Measurements from ENCODE around the gene PECR.
A peak's percentile ranks its signal among the peaks of the same experiment; 100 is the strongest.
"Not testable (repeated sequence)": the region's sequence is repeated elsewhere in the genome, so short reads cannot be mapped to it uniquely, and the experiment has no call there.

Gene PECR

DNA sequence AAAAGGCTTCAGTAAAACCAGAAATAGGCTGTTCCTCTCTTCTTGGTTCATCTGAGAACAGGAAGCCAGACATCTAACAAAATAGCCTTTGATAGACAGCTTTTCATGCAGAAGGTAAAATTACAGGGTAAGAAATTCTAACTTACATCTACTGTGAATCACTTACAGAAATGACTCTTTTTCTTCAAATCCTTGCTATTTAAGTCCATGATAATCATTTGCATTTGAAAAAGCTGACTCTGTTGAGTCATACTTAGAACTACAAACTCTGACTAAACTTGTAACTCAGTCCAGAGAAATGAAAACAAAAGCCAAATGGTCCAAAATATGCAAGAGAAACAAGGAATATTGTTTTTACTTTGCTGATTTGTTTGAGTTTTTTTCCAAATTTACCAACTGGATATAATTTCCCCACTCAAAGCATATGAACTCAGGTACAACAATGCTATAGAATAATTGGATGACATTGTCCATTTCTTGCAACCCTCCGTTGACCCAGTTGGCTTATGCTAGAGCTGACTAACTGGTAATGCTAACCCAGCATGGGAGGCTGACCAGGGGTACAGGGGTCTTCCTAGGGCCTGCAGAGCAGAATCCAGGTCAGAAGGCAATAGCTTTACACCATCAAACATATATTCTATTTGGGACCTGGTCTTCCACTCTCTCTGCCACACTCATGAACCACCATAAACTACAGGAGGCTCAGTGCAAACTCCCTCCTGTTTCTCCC lies 49.5 kb downstream of the PECR start:
- no peak for DNase-seq (ENCODE audit: low read depth in 2 of 3, low spot score in 1 of 3)

DNA sequence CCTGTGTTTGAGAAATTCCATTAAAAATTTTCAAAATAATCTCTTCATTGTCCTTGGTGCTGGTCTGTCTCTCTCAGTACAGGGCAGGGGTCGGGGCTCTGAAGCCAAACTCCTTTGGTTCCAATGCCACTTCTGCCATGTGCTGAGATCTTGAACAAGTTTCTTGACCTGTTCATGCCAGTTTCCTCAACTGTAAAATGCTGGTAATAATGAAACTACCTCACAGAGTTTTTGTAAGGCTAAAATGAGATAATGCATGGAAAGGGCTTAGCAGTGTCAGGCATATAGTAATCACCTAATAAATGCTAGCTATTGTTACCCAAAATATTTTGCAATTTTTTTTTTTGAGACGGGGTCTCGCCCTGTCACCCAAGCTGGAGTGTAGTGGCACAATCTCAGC lies 51.4 kb downstream of the PECR start:
- DNase-seq (ENCODE audit: low read depth in 2 of 3, low spot score in 1 of 3) = no peak

DNA sequence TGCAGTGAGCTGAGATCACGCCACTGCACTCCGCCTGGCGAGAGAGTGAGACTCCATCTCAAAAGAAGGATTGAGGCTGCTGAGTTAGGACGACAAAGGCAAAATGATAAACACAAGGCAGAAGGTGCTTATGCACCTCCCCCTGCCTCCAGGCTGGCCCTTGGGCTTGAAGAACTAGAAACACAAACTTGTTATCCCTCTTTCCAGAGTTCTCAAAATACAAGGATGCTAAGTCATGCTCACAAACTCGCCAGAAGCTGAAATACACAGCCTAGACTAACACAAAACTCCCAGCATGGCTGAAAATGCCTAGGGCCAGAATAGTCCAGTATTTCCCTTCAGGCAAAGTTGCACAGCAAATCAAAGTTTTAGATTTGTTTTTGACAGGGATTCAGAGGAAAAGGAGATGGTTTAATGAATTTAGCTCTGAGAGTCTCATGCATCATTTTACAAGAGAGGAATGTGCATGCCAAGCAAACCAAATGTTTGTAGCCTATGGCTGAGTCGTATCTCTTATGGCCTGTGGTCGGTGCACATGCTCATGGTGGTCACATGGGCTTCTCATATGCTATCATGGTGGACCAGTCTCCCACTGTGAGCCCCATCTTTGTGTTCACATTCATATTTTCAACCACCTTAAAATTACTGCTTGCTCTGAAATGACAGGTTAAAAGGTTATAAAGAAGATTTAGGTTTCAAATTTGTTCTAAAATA lies 52.0 kb downstream of the PECR start:
- no peak for DNase-seq (ENCODE audit: low read depth in 2 of 3, low spot score in 1 of 3)

DNA sequence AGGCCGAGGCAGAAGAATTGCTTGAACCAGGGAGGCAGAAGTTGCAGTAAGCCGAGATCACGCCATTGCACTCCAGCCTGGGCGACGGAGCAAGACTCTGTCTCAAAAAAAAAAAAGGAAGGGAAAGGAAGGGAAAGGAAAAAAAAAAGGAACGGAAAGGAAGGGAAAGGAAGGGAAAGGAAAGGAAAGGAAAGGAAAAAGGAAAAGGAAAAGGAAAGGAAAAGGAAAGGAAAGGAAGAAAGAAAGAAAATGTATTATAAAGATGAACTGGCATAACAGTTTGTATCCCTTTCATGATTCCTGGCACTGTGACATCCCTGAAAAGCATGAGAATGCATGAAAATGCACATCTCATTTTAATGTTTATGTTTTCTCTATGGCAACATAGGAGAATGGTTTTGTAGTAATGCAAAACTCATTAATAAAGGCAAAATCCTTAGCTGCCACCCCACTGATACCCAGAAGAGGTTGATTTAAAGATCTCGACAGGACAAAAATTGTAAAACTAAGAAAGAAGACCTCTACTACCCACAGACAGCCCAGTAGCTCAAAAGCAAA lies 56.8 kb downstream of the PECR start:
- DNase-seq (ENCODE audit: low read depth in 2 of 3, low spot score in 1 of 3) = no peak

DNA sequence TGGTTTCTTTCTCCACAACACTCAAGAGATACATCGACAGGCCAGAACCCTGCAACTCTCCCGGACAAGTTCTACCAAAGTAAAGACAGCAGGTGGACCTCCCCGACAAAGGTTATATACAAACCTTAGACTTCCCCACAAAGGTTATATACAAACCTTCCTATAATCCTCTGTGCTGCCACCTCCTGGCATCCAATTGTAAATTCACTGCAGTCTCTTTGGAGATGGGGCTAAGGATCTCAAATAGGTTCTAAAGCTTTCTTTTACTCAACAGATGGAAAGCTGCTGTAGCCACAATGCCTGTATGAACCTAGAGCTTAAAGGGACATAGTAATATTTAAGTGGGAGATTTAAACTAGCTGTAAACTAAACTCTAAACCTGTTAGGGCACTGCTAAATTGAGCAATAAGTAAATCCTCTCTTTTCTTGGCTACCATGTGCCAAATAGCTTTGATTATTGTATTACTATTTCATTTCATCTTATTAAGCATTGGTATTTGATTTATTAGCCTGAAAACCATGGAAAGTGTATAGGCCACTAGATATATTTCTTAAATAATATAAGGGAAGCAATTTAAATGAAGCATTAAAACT lies 58.5 kb downstream of the PECR start:
- peak in 2 of 3 donors; percentile 30 to 44 for DNase-seq (ENCODE audit: low read depth in 2 of 3, low spot score in 1 of 3)

DNA sequence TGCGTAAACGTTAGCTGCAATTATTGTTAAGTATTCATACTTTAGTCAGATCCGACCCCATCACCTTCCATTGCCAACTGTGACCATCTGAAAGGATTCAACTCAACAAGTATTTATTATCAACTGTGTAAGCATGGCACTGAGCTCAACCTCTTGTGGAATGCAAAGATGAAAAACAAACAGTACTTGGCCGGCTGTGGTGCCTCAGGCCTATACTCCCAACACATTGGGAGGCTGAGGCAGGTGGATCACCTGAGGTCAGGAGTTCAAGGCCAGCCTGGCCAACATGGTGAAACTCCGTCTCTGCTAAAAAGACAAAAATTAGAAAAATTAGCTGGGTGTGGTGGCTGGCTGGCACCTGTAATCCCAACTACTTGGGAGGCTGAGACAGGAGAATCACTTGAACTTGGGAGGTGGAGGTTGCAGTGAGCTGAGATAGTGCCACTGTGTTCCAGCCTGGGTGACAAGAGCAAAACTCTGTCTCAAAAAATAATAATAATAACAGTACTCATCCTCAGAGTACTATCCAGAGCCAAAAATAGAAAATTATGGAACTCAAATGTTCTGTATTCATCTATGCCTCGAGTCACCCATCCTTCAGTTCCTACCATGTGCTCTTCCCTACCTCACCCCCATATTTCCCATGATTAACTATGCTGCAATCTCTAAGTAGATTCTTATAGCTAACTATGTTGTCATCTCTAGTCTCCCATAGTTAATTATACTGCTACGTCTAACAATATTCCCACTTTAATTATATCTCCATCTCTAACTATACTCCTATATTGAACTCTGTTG lies 59.6 kb downstream of the PECR start:
- DNase-seq (ENCODE audit: low read depth in 2 of 3, low spot score in 1 of 3) = no peak

DNA sequence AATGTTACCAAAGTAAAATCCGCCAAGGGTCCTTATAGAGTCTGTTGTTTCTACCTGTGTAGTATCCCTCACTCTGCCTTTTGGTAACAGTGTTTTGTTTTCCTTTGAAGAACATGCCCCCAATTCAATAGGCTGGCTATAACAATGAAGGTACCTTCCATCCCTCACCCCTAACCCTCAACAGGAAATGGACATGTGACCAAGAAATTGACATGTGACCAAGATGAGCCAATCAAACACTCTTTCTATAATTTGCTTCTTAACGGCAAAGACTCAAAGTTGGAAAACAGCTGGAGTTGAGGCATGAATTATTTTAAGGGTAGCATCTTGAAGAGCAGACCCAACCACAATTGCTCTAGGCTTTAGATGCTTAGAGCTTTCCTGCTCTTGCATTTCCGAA lies 62.9 kb downstream of the PECR start:
- DNase-seq (ENCODE audit: low read depth in 2 of 3, low spot score in 1 of 3) = no peak

DNA sequence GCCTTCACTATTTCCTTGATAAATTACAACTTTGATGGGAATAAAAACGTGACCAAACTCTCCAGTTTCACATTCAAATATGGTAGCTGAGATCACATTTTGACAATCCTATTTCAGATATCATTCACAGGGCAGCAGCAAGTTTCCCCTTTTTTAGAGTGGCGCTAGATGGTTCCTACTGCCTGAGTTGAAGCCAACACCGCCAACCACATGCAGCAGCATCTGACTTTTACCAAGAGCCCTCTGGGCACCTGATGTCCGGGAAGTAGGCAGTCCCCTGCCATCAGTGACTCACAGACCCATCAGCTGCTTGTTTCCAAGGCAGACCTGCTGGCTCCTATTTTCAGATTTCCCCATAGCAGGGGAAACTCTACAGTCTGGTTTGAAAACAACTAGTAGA lies 64.2 kb downstream of the PECR start:
- DNase-seq (ENCODE audit: low read depth in 2 of 3, low spot score in 1 of 3) = peak in 2 of 3 donors; percentile 31 to 34

DNA sequence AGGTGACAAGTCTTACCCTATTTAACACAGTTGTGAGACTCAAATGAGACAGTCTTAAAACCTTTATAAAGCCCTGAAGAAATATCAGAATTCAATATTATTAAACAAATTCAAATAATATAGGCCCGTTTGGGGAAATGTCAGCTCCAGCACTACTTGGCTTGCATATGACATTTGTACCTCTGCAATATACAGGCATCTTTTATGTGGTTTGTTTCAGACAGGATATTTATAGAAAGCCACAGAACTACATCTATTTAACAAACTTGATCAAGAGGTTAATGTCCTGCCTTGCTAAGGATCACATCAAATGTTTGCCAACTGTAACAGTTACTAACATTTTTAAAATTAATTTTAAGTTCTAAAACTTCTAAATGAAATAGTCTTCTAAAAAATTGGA lies 65.0 kb downstream of the PECR start:
- no peak for DNase-seq (ENCODE audit: low read depth in 2 of 3, low spot score in 1 of 3)

DNA sequence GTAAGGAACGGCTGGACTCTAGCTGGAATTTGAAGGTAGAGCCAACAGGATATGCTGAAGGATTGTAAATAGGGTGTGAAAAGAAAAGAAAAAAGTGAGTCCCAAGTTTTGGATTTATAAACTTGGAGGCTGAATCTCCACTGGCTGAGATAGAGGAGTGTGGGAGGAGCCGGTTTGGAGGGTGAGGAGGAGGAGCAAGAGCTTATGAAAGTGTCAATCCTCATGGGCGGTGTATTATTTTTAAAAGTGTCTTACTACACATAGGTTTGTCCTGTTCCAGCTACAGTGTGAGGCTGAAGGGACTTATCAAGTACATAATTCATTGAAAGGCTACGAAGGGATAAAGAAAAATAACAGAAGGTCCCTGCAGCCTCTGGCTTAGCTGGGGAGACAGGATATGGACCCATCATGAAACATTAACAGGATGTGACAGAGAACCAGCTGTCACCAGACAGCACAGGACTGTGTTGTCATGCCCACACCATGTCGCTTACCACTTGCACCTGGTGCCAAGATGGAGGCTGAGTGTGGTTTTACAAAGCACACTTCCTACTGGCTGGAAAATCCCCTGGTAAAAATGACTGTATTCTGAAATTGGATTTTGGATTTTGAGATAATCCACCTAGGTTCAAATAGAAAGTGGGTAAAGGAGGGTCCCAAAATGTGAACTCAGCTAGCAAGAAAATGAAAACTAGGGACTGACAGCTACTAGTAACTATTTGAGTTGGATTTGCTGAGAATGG lies 65.7 kb downstream of the PECR start:
- DNase-seq (ENCODE audit: low read depth in 2 of 3, low spot score in 1 of 3) = peak in 2 of 3 donors; percentile 37 to 42

DNA sequence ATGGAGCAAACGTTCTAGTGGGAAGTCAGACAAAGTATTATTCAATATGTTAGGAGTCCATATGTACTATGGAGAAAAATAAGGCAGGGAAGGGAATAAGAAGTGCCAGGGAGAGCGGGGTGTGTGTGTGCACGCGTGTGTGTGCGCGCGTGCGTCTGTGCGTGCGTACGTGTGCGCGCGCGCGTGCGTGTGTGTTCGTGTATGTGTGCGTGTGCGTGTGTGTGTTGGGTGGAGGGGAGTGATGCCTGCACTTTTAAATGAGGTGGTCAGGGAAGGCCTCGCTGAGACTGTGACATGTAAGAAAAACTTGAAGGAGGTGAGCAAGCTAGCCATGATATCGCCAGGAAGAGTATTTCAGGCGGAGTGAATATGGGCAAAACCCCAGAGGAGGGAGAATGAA lies 66.6 kb downstream of the PECR start:
- no peak for DNase-seq (ENCODE audit: low read depth in 2 of 3, low spot score in 1 of 3)

DNA sequence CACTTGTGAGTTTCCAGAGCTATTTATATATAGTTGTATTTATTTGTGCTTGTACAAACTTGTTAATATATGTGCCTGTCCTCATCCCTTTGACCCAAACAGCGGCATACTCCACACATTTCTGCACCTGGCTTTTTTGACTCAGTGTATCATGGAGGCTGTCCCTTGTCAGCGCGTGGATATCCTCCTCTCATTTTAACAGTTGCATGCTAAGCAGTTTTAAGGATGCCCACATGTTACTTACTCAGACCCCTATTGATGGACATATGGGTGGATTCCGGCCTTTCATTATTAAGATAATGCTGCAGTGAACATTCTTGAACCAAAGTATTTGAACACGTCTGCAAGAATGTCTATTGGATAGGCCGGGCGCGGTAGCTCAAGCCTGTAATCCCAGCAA lies 67.6 kb downstream of the PECR start:
- no peak for DNase-seq (ENCODE audit: low read depth in 2 of 3, low spot score in 1 of 3)

DNA sequence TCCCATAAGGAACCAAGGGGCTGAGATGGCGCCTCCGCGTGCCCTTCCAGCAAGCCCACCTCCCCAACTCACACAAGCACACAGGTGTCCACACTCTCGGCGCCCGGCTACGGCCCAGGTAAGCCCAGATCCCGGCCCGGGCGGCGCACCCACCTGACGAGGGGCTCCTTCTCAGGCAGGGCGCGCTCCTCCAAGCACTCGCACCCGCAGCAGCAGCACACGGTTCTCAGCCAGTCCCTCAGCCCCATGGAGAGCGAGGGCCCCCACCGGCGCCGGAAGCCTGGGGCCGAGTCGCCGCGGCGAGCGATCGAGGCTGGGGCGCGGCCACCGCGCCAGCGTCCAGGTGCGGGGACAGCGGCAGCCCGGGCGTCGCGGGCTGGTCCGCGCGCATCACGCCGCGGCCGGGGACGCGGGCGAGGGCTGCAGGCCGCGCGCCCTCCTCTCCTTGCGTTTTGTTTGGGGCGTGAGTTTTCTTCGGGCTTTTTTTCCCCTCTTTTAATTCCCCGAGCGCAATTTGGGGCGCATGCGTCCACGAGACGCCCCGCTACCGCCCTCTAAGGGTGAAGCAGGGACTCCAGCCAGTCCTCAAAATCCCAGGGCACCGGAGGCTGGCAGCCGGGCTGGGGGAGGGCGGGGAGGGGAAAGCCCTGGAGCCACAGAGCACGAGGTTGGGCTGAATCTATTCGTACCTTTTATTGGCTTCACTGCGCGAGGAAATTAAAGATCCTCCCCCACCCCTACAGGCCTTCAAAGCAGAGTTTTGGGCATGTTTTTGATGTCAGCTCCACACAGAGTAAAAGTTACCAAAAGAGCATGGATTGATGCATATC lies 68.3 kb downstream of the PECR start, which contains the start of gene MREG:
MREG (minus strand) TSS at position 472 of the 830 bp plus-strand sequence; CDS start at position 248, 224 bp downstream.
- DNase-seq (ENCODE audit: low read depth in 2 of 3, low spot score in 1 of 3) = peak; percentile 77 to 83 (median 82)

DNA sequence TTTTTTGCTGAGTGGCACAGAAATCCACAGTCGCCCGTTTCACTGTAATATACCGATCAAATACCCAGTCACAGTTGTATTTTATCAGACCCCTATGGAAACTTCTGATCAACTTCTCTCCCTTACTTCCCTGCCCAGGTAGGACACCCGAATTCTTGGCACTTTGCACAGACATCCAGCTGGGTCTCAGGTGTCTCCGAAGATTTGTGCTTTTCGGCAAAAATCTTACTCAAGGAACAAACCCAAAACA lies 68.9 kb downstream of the PECR start:
- no peak for DNase-seq (ENCODE audit: low read depth in 2 of 3, low spot score in 1 of 3)

DNA sequence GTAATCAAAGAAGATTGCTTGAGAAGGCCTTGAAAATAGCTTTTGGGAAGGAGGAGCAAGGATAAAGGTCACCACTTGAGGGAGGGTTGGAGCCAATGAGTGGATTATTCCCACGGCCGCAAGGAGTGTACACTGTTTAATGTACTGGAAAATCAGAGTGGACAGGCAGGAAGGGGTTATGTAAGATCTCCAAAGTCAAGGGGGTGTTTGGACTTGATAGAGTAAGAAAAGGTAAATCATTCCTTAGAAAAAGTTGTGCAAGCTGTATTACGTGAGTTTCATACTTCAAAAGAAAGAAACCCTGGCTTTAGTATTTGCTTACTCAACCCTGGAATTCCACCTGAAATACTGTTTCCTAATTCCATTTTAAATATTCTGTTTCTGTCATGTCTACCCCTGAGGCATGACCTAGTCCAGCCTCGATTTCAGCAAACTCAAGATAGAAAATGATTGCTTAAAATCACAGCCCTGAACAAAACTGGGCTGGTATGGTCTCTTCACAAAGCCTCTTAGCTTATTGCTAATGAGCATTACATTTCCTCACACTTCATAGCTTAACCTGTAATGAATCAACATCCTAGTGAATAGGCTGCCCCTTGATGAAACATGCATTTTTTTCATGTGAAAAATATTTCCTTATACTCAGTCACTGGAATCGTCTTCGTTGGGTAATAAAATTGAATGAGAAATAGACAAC lies 69.3 kb downstream of the PECR start:
- DNase-seq (ENCODE audit: low read depth in 2 of 3, low spot score in 1 of 3) = no peak

DNA sequence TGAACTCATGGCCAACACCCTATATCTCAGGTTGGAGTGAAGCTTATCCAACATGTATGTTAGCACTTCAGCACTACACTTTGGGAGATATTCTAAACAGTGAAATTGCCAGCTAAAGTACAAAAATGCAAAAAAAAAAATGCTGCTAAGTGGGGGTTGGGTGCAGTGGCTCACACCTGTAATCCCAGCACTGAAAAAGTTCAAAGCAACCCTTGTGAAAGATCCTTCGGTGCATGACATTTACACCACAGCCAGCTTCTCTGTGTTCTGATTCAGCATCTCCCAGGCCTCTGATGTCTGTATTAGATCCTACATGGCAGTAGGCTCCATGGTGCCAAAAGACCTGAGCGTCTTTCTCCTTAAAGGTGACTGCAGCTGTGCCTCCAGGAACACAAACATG lies 72.4 kb downstream of the PECR start:
- not testable (repeated sequence) for DNase-seq (ENCODE audit: low read depth in 2 of 3, low spot score in 1 of 3)

DNA sequence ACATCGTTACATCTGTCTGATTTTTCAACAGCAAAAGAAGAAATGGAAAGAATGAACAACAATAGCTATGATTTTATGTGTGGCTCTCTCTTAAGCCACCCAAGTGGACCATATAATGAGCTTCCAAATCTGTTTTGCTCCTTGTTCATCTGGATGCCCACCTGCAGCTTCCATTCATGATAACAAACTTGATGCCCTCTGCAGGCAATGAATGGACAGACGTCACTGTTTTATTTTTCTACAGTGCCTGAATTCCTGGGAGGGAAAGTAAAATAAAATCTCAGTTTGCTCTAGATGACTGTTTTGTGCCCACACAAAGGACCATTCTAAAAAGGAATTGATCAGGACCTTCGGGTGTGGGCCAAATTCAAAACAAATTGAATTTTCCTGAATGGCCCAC lies 73.2 kb downstream of the PECR start:
- DNase-seq (ENCODE audit: low read depth in 2 of 3, low spot score in 1 of 3) = no peak

DNA sequence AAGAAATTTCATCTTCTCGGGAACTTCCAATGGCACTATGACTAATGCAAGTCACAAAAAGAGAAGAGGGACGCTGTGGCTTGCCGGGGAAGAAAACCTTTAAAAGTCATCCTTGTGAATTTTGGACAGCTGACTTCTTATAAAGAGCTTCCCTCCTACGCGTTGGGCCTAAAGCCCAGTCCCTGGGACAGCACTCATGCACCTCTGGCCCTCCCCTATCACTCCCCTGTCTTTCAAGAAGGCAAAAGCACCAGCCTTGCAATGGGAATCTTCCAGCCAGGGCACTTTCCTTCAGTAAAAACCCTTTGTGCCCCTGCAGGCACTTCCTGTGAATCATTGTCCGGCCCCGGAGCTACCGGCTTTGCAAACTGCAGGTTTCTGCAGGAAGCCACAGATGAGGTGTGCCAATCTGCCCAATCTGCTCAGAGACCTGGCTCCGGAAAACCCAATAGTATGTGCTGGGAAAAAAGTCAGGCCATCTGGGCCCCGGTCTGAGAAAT lies 75.4 kb downstream of the PECR start:
- peak in 2 of 3 donors; percentile 34 for DNase-seq (ENCODE audit: low read depth in 2 of 3, low spot score in 1 of 3)

DNA sequence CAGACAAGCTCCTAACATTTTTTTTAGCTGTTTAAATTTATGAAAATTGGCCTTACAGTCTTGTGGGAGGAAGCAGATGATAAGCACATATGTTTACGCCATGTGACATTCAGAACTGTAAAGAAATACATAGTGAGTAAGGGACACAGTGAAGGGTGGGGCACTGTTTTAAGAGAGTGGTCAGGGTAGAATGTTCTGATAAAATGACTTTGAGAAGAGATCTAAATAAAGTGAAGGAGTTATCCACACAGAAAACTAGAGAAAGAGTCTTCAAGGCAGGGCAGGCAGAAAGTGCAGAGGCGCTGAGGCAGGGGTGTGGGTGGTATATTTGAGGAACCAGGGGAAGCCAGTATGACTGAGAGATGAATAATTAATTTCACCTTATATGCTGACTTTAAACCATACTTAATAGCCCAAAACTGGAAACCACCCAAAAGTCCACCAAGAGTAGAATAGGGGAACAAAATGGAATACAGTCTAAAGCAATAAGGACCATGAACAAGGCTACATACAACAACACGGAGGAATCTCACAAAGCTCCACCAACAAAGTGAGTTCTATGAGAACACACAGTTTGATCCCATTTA lies 76.8 kb downstream of the PECR start:
- DNase-seq (ENCODE audit: low read depth in 2 of 3, low spot score in 1 of 3) = peak in 1 of 3 donors; percentile 13

Measured in stimulated activated CD4-positive, alpha-beta T cell treated with anti-CD3 and anti-CD28 coated beads, Interleukin-12 subunit alpha, Interleukin-12 subunit beta, amount 100 ng/mL, for 48 hours (primary cell).